HG03520 (cell line): ENCODE data around the gene FGFBP1.
A peak's percentile ranks its signal among the peaks of the same experiment; 100 is the strongest.

Experiments
- ATAC-seq: cut with Tn5 transposase; IDR thresholded peaks from one replicate; pipeline ENCODE4 v1.9.1; 2021; ENCODE audit warnings: mild to moderate bottlenecking, moderate library complexity; ENCODE audit not compliant: unreplicated experiment

Gene FGFBP1

DNA sequence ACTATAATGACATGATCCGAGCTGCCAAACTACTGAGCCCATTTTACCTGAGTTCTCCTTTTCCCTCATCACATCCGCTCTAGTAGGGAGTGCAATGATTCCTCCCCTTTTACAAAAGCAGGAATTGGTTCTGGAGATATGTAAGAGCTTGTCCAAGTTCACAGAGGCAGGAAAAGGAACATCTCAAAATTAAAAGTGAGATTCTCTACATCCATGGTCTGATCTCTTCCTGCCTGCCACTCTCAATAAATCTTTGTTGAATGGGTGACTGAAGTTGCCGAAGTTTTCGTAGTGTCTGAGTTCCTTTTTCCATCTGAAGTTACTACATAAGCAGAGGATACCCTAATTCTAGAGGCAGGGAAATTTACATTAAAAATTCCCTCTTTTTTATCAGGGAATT, at the start of gene FGFBP1:
Gene FGFBP1, minus strand, starts transcription at position 101 of the 400 bp plus-strand sequence. CDS start 2,108 bp downstream, outside the sequence.
- no peak for ATAC-seq

DNA sequence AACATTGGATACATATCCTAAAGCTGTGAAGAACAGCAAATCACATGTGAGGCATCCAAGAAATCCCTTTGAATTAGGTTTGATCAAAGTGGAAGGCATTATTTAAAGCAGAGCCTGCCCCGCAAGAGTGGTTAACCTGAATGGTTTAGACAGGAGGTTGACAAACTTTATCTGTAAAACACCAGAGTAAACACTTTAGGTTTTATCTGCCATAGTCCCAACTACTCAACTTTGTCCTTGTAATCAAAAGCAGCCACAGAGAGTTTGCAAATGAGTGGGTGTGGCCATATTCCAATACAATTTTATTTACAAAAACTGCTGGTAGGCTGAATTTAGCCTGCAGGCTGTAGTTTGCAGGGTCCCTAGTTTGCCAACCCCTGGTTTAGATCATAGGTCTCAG, 49.7 kb upstream of the FGFBP1 start:
- no peak for ATAC-seq

DNA sequence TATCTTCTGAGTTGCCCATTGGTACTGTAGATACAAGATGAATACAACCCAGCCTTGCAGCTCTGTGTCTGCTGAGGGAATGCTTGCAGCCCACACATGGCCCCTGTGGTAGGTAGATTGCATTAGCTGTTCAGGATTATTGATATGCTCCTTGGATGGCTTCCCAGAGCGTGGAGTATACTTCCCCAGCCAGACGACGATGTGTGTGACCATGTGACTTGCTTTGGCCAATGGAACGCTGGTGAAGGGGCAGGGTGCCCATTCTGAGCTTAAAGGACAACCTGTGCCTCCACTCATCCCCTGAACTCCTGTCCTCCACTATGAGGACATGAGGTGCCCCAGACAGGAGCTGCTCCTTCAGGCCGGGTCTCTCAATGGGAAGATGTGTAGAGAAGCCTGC, 48.4 kb upstream of the FGFBP1 start:
- no peak for ATAC-seq

DNA sequence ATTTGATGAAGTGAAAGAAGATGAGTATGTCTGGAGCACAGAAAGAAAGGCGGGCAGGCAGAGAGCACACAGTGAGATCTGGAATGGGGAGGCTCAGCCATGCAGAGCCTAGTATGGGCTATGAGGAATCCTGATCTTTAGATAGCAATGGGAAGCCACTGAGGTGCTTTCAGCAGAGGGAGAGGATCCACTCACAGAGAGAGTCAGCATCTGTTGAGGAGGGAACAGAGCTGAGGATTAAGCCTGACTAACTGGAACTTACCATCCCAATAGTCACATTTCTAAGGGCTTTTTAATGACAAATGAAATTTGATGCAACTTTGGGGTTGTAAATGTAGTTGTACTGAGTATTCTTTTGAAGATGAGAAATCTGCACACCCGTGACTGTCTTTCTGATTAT, 45.1 kb upstream of the FGFBP1 start:
- ATAC-seq: no peak

DNA sequence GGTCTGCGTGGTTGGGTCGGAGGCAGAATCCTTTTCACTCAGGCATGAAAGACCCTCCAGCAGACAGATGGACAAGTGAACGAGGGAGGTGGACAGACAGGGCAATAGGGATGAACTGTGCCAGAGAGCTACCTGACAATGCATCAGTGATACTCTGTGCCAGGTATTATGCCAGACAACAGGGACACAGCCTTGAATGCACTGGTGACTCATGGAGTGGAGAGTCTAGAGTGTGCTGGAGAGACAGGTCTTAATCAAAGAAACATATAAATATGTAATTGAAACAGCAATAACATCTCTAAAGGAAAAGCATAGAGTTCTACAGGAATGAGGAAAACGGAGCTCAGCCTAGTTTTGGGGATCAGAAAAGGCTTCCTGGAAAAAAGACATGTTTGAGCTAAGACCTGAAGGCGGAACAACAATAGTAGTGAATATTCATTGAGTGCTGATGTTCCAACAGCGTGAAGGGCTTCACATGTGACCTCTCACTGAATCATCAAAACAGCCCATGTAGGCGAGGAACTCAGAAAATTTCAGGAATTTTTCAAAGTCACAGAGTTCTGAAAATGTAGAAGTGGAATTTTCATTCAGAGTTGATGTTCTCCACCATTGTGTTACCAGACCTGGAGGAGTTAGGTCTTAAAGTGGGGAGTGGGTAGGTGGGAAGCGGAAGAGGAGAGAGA, 44.4 kb upstream of the FGFBP1 start:
- ATAC-seq: no peak

DNA sequence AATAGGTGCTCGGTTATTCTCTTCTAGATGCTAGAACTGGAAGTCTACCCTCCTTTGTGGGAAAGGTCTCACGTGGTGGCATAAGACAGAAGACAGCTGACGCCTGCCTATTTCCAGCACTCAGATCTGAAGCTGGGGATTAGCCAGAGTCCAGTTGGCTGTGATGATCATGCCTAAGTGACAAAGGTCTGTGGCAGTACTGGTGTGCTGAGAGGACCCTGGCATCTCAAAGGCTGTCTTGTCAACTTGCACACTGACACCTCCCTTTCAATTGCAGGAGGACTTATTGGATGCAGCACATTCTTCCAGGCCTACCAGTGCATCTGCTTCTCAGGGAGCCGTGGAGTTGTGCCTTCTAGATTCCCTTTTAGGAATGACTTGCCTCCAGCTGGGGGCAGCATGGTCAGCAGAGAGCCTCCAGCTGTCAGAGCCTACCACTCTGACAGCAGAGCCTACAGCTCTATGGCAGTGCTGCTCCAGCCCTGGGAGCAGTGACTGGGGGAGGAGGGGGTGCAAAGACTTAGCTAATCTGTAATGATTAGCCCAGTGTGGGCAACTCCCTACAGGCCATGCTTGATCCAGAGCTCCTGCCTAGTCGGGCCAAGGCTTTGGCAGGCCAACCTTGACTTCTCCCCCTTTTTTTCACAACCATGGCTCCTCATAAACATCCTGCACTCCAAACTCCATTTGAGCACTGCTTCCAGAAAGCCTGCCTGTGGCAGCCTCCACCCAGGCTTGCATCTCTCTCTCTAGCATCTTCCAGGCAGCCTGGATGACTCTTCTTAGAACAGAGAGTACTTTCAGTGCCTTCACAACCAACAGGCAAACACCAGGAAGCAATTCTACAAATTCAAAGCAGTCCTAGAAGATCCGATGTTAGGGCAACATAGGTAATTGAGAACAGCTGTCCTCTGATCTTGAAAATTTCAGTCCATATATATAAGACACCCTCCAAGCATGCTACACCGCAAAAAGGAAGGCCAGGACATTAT, 38.2 kb upstream of the FGFBP1 start:
- no peak for ATAC-seq

DNA sequence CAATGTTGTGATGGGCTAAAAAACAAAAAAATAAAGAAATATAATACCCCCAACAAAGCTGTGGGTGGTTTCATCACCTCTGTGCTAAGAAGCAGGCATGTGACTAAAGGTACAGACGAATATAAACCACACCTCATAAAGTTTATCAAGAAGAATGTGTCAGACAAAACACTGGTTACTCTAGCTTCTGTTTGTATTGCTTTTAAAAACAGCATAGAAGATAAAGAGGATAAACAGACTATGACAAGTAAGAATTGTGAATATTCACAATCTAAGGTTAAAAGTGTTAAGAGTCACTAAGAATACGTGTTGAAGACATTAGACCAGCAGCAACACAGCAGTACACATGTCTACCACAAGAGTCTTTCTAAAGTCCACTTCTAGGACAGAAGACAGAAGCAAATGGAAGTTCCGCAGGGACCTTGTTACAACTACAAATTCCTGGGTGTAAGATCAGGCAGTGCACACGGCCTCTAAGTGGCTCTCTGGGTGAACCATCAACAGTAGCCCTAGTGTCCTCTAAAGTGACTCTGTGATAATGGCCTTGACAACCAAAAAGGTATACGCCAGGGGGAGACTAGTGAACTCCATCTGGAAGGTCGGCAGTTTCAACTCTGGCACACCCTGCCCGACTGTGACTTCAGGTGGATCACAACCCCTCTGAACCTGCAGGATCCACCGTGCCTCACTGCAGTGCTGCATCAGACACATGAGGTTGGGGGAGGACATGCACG, 32.7 kb upstream of the FGFBP1 start:
- no peak for ATAC-seq

DNA sequence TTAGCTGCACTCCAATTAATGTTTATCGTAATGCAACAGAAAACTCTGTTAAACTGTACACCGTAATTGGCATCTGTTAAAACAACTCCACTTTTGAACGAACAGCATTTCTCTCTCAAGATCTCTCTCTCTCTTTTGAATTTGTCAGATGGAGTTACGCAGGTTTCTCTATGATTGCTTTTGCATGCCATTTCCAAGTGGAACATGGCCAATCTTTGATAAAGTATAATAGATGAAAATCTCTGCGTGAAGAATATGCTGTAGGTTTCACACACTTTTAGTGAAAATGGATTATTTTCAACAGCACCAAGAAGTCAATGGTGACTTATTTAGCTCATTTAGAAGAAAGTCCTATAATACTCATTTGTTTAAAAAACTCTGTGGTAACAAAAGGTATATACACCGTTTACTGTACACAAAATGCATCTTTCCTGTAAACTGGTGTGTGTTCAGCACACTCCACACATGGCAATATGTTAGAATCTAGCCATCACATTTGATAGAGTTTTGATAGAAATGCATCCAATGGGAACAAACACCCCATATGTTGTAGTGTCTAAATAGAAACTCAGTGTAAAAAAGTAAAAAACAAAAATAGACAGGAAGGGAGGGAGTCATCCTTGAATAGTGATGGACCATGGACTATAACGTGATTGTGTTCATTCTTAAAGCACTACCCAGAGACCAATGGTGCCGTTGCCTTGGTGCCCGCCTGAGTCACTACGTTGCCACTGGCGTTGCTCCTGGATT, 30.2 kb upstream of the FGFBP1 start:
- no peak for ATAC-seq

DNA sequence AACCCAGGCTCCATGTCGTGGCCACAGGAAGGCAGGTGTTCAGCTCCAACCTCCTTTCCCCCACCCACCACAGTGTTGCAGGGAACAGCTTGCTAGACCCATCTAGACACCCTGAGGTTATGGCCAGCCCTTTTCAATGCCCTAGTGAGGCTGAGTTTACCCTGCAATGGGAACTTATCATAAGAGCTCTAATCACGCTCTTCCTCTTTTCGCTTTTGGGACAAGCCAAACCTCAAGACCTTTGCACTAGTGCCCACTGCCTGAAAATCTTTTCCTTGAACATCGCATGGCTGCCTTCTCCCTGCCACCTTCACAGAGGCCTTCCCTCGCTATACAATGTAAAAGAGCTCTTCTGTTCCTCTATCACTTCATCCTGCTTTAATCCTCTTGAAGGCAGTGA, 26.8 kb upstream of the FGFBP1 start:
- ATAC-seq: no peak

DNA sequence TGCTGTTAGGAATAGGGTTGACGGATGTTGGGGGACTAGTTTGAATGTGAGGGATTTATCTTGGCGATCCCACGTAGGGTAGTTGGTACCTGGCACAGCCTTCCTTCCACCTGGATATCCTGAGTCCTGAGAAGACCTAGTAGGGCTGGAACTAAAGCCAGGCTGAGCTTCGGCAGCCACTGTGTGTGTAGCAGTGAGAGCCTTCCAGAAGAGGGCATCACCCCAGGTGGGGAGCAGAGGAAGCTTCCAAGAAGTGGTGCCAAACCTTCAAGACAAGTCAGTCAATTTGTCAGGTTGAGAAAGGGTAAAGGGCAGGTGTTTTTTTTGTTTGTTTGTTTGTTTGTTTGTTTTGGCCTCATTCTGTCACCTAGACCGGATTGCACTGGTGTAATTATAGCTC, 25.6 kb upstream of the FGFBP1 start:
- ATAC-seq: no peak

DNA sequence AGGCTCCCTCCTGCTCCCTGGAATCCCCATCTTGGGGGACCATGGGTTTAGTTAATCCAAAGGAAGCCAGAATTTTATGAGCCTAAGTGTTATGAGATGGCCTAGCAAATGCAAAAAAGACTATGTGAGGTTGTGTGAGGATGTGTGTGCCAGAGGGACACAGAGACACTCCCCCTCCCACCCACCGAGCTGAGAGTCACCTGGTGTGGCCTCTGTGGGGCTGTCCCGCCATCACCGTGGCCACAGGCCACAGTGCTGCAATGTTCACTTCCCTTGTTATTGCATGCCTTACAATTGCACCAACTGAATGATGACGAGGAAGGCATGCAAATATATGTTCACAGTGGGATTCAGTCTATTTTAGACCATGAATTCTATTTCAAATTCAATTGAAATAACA, 25.0 kb upstream of the FGFBP1 start:
- ATAC-seq: peak; percentile 75

DNA sequence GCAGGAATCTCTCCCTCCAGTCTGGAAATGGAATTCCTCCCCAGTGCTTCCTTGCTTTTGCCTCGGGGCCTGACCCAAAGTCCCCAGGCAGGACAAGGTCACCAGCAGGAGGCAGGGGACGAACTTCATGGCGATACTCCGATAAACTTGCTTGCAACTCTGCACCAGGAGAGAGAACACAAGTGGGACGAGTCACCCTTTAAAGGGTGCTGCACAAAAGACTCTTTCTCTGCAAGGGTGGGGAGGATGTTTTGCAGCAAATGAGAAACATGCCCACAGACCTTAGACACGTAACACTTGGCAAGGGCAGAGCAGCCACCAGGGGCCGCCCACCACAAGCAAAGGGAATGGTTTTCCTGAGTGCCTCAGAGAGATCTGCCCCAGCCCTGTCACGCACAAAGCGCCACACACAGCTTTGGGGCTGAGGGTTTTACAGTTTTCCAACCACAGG, 24.5 kb upstream of the FGFBP1 start, which contains the start of gene FGFBP2:
Gene FGFBP2, minus strand, starts transcription at position 175 of the 451 bp plus-strand sequence. Its CDS starts 46 bp downstream, at position 129.
- ATAC-seq: no peak

DNA sequence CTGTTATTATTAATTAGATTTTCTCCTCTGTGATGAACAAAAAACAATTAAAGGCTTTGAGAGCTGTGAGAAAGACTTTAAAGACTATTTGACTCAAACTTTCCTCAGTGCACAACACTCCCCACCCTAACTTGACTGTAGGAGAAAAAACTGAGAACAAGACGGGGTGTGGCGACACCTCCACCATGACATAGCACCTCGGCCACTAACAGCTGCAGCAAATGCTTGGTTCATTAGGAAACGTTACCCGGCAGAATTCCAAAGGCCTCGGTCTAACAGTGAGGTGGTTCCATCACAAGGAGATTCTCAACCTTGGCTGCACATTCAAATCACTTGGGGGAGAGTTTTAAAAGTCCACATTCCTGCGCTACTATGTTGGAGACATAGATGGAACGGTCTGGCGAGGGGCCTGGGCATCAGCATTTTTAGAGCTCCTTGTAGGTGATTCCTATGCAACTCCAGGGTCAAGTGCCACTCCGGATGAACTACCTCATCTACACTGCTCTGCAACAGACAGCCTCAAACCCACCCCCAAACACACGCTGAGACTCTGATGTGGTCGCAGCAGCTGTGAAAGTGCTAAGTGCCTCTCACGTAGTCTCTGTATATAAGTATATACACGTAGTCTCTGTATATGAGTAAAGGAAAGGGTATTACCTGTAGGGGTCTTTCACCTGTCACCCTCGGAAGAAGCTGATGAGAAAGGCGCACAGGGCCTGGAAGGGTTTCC, 23.4 kb upstream of the FGFBP1 start:
- no peak for ATAC-seq

DNA sequence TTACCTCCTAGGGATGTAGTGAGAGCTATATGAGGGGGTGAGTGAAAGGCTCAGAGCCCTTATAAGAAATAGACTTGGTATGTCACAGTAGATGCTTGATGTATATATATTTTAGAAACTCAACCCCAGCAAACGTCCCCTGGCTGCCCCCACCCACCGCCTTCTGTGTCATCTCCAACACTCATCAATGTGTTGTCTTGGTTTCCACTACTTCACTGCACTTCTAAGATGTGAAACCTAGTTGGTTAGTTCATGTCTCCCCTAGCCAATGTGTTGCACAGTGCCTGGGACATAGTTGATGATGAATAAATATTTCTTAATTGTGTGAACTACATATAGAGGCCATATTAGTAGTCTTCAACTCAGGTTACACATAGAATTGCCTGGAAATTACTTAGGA, 20.0 kb upstream of the FGFBP1 start:
- no peak for ATAC-seq

DNA sequence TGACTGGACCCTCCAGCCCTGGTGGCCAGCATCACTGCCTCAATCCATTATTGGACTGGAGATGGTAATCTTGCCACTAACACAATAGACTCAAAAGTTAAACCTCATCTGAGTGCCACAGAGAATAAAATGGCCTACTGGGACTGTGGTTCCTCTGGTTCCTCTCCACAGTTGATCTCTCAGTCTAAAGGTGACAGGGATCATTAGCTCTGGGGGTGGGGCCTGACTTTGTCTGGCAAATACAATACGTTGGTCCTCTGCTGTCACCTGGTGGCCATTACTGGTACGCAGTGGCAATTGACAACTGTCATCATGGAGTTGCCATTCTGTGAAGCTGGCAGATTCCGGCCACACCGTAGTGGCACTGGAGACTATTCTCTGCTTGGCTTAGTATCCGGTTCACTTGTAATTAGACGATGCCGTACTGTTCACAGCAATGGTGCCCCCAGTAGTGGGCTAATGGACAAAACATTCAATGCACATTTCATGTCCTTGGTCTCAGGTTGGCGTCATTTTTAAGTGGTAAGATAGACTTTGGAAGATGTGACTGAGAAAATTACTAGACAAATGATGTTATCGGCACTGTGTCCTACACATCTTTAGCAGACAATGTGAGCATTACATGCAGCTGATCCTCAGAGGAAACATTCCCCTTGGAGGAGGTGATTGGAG, 17.8 kb upstream of the FGFBP1 start:
- ATAC-seq: peak; percentile 88

DNA sequence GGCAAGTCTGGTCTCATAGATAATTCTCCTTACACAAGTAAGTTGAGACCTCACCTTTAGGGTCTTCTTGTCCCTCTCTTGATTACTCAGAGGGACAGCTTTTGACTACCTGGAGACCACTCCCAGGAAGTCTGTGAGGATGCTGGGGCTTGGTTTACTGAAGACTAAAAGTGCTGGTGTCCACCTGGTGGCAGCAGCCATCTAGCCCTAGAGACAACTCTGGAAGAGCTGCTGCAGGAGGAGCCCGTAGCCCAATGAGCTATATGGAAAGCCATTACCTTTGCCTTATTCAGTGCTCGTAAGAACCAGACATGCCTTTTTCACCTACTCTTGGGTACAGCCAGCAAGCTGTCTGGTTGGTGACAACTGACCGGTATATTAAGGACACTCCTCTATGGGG, 17.1 kb upstream of the FGFBP1 start:
- no peak for ATAC-seq

DNA sequence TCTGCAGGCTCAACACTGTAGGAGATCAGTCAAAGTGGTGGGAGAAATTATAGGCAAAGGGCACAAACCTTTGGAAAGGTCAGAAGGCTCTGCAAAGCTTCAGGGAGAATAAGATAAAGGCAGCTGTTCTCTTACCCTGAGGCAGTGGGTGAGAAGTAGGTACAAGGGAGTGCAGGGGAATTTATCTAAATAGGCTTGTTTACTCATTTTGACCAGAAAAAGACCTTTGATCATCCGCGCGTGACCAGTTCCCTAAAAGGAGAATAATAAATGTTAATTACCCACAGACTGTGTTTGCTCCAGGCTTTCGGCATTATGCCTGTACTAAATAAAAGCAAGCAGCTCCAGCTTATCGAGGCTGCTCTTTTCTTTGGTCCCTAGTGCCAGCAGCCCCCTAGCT, 15.1 kb upstream of the FGFBP1 start:
- no peak for ATAC-seq

DNA sequence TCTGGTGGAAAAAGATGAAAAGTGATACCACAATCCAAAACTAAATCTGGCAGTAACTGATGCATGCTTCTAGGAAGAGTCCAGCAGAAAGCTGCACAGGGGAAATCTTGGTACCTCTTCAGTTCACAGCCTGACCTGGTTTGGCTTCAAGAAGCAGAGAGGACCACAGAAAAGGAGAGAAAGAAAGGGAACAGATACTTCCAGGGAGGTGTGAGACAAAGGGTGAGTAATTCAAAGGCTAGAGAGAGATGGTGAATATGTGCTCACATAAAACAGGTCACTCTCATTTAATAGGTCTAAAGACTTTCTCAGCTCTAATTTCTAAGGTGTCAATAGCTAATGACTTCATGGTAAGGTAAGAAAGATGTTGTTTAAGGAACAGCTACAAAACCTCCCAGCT, 13.2 kb upstream of the FGFBP1 start:
- no peak for ATAC-seq

DNA sequence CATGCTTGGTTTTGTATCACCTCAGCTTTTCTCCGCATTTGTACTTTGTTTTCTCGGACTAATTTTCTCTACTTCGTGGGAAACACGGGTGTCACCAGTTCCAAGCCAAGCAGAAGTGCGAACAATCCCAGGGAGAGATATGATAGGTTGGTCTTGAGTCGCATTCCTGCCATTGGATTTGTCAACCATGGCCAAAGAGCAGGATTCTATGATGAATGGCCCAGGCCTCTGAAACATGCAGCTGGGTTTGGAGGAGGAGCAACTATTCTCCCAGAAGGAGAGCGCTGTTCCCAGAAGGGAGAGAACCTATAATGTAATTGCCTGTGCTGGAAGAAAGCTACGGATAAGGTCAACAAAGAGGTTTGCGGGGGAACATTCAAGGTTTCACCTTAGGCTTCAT, 10.3 kb upstream of the FGFBP1 start:
- ATAC-seq: no peak
